H9 (cell line): ENCODE data around the gene FRAT2. TPM values are rescaled to one million over a fixed set of nuclear protein-coding genes. Genes with fewer than 3 reads are reported as not detected.

Experiments used
- DNase-seq: peaks from one replicate; pipeline ENCODE4 v3.0.0-alpha.2; 2017
- H2AFZ ChIP-seq: one replicate; pipeline ENCODE4 v1.6.1; 2013; ENCODE audit warnings: mild to moderate bottlenecking, low read length, control low read depth, moderate library complexity
- H2AK5ac ChIP-seq: 2 replicates; pipeline ENCODE4 v1.6.1; 2013; ENCODE audit warnings: low read length, control low read depth, mixed read lengths; ENCODE audit not compliant: insufficient read length
- H2BK120ac ChIP-seq: one replicate; pipeline ENCODE4 v1.6.1; 2013; ENCODE audit warnings: low read depth, mild to moderate bottlenecking, low read length, control low read depth, inconsistent platforms; ENCODE audit not compliant: poor library complexity, severe bottlenecking
- H2BK12ac ChIP-seq: 2 replicates; pipeline ENCODE4 v1.6.1; 2013; ENCODE audit warnings: low read length, control low read depth, mixed read lengths, low read depth; ENCODE audit not compliant: insufficient read length
- H2BK15ac ChIP-seq: 2 replicates; pipeline ENCODE4 v1.6.1; 2013; ENCODE audit warnings: low read depth, low read length, control low read depth
- H2BK20ac ChIP-seq: one replicate; pipeline ENCODE4 v1.6.1; 2013; ENCODE audit warnings: low read depth, mild to moderate bottlenecking, low read length, control low read depth, inconsistent platforms; ENCODE audit not compliant: poor library complexity, severe bottlenecking
- H2BK5ac ChIP-seq: 2 replicates; pipeline ENCODE4 v1.6.1; 2013; ENCODE audit warnings: low read length, control low read depth, mixed read lengths; ENCODE audit not compliant: insufficient read length
- H3K14ac ChIP-seq: 2 replicates; pipeline ENCODE4 v1.6.1; 2013; ENCODE audit warnings: low read length, control low read depth; ENCODE audit not compliant: insufficient read depth
- H3K18ac ChIP-seq: 2 replicates; pipeline ENCODE4 v1.6.1; 2013; ENCODE audit warnings: low read depth, mild to moderate bottlenecking, mixed read lengths, low read length, control low read depth; ENCODE audit not compliant: insufficient read length
- H3K23ac ChIP-seq: 2 replicates; pipeline ENCODE4 v1.6.1; 2013; ENCODE audit warnings: low read length, control low read depth, mixed read lengths, low read depth; ENCODE audit not compliant: insufficient read length
- H3K23me2 ChIP-seq: 2 replicates; pipeline ENCODE4 v1.6.1; 2013; ENCODE audit warnings: low read depth, mild to moderate bottlenecking, mixed read lengths, low read length, control low read depth; ENCODE audit not compliant: insufficient read length, poor library complexity, severe bottlenecking
- H3K27ac ChIP-seq: 2 replicates; pipeline ENCODE4 v1.5.1; 2013; ENCODE audit warnings: low read length, control low read depth, mixed read lengths, low read depth; ENCODE audit not compliant: insufficient read length
- H3K27me3 ChIP-seq: 2 replicates; pipeline ENCODE4 v1.6.1; 2013; ENCODE audit warnings: low read length, control low read depth, inconsistent platforms; ENCODE audit not compliant: insufficient read depth
- H3K4ac ChIP-seq: 2 replicates; pipeline ENCODE4 v1.6.1; 2013; ENCODE audit warnings: low read depth, mild to moderate bottlenecking, control low read depth, inconsistent platforms, low read length, moderate library complexity
- H3K4me1 ChIP-seq: 2 replicates; pipeline ENCODE4 v1.6.1; 2013; ENCODE audit warnings: low read length, control low read depth, inconsistent platforms; ENCODE audit not compliant: insufficient read depth
- H3K4me2 ChIP-seq: 2 replicates; pipeline ENCODE4 v1.6.1; 2013; ENCODE audit warnings: low read length, control low read depth, mixed read lengths; ENCODE audit not compliant: insufficient read length, insufficient read depth
- H3K56ac ChIP-seq: 2 replicates; pipeline ENCODE4 v1.6.1; 2013; ENCODE audit warnings: low read depth, mild to moderate bottlenecking, mixed read lengths, low read length, control low read depth; ENCODE audit not compliant: insufficient read length
- H3K79me1 ChIP-seq: 2 replicates; pipeline ENCODE4 v1.6.1; 2013; ENCODE audit warnings: low read depth, mild to moderate bottlenecking, moderate library complexity, low read length, control low read depth, inconsistent platforms; ENCODE audit not compliant: insufficient read depth, poor library complexity, severe bottlenecking
- H3K79me2 ChIP-seq: 2 replicates; pipeline ENCODE4 v1.6.1; 2013; ENCODE audit warnings: low read length, control low read depth, inconsistent platforms; ENCODE audit not compliant: insufficient read depth
- H3K9ac ChIP-seq: 2 replicates; pipeline ENCODE4 v1.6.1; 2013; ENCODE audit warnings: low read length, control low read depth, mixed read lengths; ENCODE audit not compliant: insufficient read length; ENCODE audit errors: extremely low read depth
- H3K9me3 ChIP-seq: one replicate; pipeline ENCODE4 v1.6.1; 2013; ENCODE audit warnings: low read depth, low read length, inconsistent platforms; ENCODE audit not compliant: control insufficient read depth
- H3T11ph ChIP-seq: one replicate; pipeline ENCODE4 v1.6.1; 2013; ENCODE audit warnings: mild to moderate bottlenecking, low read length, control low read depth, inconsistent platforms
- H4K20me1 ChIP-seq: one replicate; pipeline ENCODE4 v1.6.1; 2013; ENCODE audit not compliant: control insufficient read depth, insufficient read length, insufficient read depth
- H4K5ac ChIP-seq: 2 replicates; pipeline ENCODE4 v1.6.1; 2013; ENCODE audit warnings: low read depth, mild to moderate bottlenecking, mixed read lengths, low read length, control low read depth; ENCODE audit not compliant: insufficient read length
- H4K8ac ChIP-seq: replicated peaks from 2 replicates; pipeline ENCODE4 v1.6.1; 2013; ENCODE audit warnings: low read length, control low read depth, mixed read lengths, low read depth; ENCODE audit not compliant: insufficient read length
- H4K91ac ChIP-seq: 2 replicates; pipeline ENCODE4 v1.6.1; 2013; ENCODE audit warnings: low read depth, mild to moderate bottlenecking, moderate library complexity, mixed read lengths, low read length, control low read depth; ENCODE audit not compliant: insufficient read length
- H3K27ac Mint-ChIP-seq, 3 experiments: 2 replicates in 2 of 3; 3 replicates in 1 of 3; pipeline ENCODE4 v1.8.0; 2020 to 2021; ENCODE audit warnings: mixed read lengths in 3 of 3, mild to moderate bottlenecking in 1 of 3, moderate library complexity in 1 of 3
- H3K27me3 Mint-ChIP-seq: 2 replicates; pipeline ENCODE4 v1.8.0; 2021; ENCODE audit warnings: low read depth, mild to moderate bottlenecking, moderate library complexity, mixed read lengths
- H3K36me3 Mint-ChIP-seq, 3 experiments: 2 replicates in 2 of 3; 3 replicates in 1 of 3; pipeline ENCODE4 v1.8.0; 2020 to 2021; ENCODE audit warnings: low read depth in 3 of 3, mixed read lengths in 3 of 3; ENCODE audit not compliant: insufficient read depth in 1 of 3
- H3K4me1 Mint-ChIP-seq, 2 experiments: 2 replicates each; pipeline ENCODE4 v1.8.0; 2020; ENCODE audit warnings: mixed read lengths in 2 of 2
- H3K4me3 Mint-ChIP-seq, 2 experiments: 2 replicates in 1 of 2; 3 replicates in 1 of 2; pipeline ENCODE4 v1.8.0; 2020 to 2021; ENCODE audit warnings: mild to moderate bottlenecking in 2 of 2, mixed read lengths in 2 of 2, moderate library complexity in 1 of 2
- H3K9me3 Mint-ChIP-seq, 2 experiments: 2 replicates in 1 of 2; 3 replicates in 1 of 2; pipeline ENCODE4 v1.8.0; 2020; ENCODE audit warnings: mild to moderate bottlenecking in 2 of 2, mixed read lengths in 2 of 2, moderate library complexity in 1 of 2
- WGBS: extraction: QIAGEN DNeasy Blood & Tissue Kit; methylation state at CpG from one replicate; pipeline ENCODE4 v1.1.7; 2013; ENCODE audit warnings: missing lambda C conversion rate, low lambda C conversion rate, mixed read lengths; ENCODE audit not compliant: insufficient read length; ENCODE audit errors: extremely low coverage; 5-methylcytosine and 5-hydroxymethylcytosine counted together
- total RNA-seq: library from RNA; stranded (reverse); gene quantifications from 2 replicates; pipeline ENCODE4 v1.2.1, GENCODE V29; 2021
- TF ChIP-seq, protein P1 (sequence below): fragments of 200-600 bp; sonication (generic); conservative IDR thresholded peaks from 3 replicates; pipeline ENCODE4 v1.8.0; 2021; ENCODE audit warnings: antibody characterized with exemption, mild to moderate bottlenecking

FRAT2 gene
- total RNA-seq, 1 experiment from 2014 or later, result 129 TPM

DNA sequence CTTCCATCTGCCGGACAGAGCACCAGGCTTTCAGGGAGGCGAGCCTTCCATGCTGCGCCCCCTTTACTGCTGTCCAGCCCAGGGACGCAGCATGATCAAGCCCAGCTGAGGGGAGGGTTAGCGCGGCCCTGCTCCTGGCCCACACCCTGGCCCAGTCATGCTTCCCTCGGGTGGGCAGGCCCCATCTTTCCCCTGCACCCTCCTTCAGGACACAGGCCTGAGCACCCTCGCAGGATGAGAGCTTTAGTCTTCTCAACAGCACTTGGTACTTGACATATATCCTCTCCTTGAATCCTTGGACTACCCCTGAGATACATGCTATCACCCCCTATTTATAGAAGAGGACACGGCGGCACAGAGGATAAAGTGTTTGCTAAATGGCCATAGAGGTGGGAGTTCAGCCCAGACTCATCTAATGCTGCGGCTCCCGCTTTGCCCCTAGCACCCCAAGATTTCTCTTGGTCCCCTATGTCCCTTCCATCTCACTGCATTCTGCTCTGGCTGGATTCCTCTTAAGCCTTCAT lies 32.7 kb upstream of the FRAT2 start:
- Mint-ChIP-seq H3K9me3 (no peaks in the 10 kb centered on the region), H3K36me3 (peaks cover 57 to 90% (median 81%) of the 10 kb centered on the region in 3 experiments), H3K27me3 (no peaks in the 10 kb centered on the region; the same call in 1 of the 2 replicates), H3K27ac (peak overlapping the region in 1 of 3 experiments; percentile 68; a peak in 1 of 7 replicates), H3K4me1 (peaks cover 2 to 7% of the 10 kb centered on the region in 2 experiments; a peak in 3 of 4 replicates), H3K4me3 (no peak overlapping the region)
- H2AFZ ChIP-seq, result no peak overlapping the region
- no peak overlapping the region for H2AK5ac ChIP-seq
- no peaks in the 10 kb centered on the region for H3K79me2 ChIP-seq
- H4K91ac ChIP-seq, result no peak overlapping the region
- no peak overlapping the region for H3K23ac ChIP-seq
- no peaks in the 10 kb centered on the region for H3K23me2 ChIP-seq
- no peak overlapping the region for H4K8ac ChIP-seq
- H4K20me1 ChIP-seq, result no peaks in the 10 kb centered on the region
- no peak overlapping the region for H2BK12ac ChIP-seq
- no peaks in the 10 kb centered on the region for H3K79me1 ChIP-seq
- no peak overlapping the region for H3K4ac ChIP-seq
- H3K18ac ChIP-seq, result no peak overlapping the region
- H3K4me2 ChIP-seq, result no peak overlapping the region
- H3K27me3 ChIP-seq, result no peaks in the 10 kb centered on the region
- no peaks in the 10 kb centered on the region for H3K9me3 ChIP-seq
- no peak overlapping the region for H3T11ph ChIP-seq
- no peak overlapping the region for H3K9ac ChIP-seq
- no peak overlapping the region for H3K27ac ChIP-seq
- H2BK20ac ChIP-seq, result no peak overlapping the region
- no peak overlapping the region for H3K14ac ChIP-seq
- TF ChIP-seq, protein P1, sequence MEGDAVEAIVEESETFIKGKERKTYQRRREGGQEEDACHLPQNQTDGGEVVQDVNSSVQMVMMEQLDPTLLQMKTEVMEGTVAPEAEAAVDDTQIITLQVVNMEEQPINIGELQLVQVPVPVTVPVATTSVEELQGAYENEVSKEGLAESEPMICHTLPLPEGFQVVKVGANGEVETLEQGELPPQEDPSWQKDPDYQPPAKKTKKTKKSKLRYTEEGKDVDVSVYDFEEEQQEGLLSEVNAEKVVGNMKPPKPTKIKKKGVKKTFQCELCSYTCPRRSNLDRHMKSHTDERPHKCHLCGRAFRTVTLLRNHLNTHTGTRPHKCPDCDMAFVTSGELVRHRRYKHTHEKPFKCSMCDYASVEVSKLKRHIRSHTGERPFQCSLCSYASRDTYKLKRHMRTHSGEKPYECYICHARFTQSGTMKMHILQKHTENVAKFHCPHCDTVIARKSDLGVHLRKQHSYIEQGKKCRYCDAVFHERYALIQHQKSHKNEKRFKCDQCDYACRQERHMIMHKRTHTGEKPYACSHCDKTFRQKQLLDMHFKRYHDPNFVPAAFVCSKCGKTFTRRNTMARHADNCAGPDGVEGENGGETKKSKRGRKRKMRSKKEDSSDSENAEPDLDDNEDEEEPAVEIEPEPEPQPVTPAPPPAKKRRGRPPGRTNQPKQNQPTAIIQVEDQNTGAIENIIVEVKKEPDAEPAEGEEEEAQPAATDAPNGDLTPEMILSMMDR, result no peak
- no peaks in the 10 kb centered on the region for H3K4me1 ChIP-seq
- WGBS, result no CpG with 5 or more reads among the region's 12 CpGs
- H3K56ac ChIP-seq, result no peak overlapping the region
- H2BK120ac ChIP-seq, result no peak overlapping the region
- no peak overlapping the region for H4K5ac ChIP-seq
- H2BK15ac ChIP-seq, result no peak overlapping the region
- H2BK5ac ChIP-seq, result no peak overlapping the region
- DNase-seq, result no peak
